Activated CD4-positive, alpha-beta T cell treated with anti-CD3 and anti-CD28 coated beads for 24 hours (primary cell): ENCODE results near the gene OAS2.
A peak's percentile ranks its signal among the peaks of the same experiment; 100 is the strongest.

ENCODE experiments used
- DNase-seq, 2 donors: peaks; one replicate each; pipeline ENCODE4 v3.0.0-alpha.2; 2020; ENCODE audit warnings: low read depth in 2 of 2

OAS2 gene, protein sequence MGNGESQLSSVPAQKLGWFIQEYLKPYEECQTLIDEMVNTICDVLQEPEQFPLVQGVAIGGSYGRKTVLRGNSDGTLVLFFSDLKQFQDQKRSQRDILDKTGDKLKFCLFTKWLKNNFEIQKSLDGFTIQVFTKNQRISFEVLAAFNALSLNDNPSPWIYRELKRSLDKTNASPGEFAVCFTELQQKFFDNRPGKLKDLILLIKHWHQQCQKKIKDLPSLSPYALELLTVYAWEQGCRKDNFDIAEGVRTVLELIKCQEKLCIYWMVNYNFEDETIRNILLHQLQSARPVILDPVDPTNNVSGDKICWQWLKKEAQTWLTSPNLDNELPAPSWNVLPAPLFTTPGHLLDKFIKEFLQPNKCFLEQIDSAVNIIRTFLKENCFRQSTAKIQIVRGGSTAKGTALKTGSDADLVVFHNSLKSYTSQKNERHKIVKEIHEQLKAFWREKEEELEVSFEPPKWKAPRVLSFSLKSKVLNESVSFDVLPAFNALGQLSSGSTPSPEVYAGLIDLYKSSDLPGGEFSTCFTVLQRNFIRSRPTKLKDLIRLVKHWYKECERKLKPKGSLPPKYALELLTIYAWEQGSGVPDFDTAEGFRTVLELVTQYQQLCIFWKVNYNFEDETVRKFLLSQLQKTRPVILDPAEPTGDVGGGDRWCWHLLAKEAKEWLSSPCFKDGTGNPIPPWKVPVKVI

DNA sequence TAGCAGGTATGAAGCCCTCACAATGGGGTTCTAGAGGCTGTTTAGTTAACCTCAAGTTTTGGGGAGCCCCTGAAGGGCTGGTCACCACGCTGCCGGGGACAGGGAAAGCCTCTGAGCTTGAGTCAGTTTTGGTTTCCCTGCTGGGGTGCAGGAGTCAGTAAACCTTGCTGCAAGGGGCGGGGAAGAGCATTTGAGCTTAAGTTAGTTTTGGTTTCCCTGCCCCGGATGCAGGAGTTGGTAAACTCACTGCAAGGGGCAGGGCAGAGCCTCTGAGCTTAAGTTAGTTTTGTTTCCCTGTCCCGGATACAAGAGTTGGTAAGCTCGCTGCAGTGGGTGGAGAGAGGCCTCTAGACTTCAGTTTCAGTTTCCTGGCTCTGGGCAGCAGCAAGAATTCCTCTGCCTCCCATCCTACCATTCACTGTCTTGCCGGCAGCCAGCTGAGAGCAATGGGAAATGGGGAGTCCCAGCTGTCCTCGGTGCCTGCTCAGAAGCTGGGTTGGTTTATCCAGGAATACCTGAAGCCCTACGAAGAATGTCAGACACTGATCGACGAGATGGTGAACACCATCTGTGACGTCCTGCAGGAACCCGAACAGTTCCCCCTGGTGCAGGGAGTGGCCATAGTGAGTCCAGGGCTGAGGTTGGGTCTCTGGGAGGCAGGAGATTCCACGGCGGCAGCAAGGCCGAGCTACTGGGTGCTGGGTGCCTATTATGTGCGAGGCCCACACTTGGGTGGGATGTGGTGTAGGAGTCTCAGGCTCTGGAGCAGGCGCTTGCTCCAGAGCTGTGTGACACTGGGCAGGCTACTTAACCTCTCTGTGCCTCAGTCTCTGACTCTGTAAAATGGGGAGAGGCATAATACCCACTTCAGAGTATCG, at the start of gene OAS2:
OAS2 (plus strand) TSS at position 357 of the 878 bp plus-strand sequence; CDS start at position 447, 90 bp downstream.
- DNase-seq = peak; percentile 58 to 63

DNA sequence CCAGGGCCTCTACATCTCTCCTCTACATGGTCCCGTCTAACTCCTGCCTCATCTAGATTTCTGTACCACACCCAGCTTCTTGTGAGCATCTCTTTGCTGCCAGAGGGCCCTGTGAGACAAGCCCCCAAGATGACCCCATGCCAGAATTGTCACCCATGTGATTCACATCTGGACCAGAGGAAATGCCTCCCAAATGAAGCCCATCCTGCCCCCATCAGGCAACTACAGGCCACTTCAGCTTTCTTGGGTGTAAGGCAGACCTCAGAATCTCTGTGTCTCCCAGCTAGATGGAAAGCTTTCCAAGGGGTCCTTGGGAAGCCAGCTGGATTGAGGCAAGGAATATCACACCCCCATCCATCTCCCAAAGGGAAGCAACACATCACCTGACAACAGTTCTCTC, 49.3 kb upstream of the OAS2 start:
- DNase-seq = no peak

DNA sequence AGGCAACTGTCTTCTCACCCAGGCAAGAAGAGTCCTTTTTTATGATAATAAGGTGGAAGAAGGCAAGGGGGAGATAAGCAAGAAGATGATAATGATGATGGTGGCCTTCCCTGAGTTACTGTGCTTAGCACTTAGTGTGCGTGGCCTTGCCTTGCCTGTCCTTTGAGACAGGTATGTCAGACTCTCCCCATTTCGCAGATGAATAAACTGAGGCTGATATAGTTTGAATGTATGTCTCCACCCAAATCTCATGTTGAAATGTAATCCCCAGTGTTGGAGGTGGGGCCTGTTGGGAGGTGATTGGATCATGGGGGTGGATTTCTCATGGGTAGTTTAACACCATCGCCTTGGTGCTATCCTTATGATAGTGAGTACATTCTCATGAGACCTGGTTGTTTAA, 48.6 kb upstream of the OAS2 start:
- DNase-seq = no peak

DNA sequence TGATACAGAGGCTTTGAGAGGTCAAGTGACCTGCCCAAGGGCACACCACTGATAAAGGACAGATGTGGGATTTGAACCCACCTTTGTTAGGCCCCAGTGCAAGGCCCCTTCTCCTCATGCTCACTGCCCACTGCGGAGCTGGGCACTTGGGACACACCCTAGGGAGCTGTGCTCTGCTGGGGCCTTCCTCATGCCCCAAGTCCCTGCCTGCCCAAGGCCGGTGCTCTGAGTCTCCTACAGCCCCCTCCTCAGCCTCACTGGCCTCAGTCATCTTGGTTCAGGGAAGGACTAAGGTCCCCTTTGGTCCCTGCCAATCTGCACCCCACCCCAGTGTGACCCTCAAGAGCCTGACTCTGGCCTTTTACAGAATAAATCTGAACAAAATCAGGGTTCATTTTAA, 48.0 kb upstream of the OAS2 start:
- DNase-seq = no peak

DNA sequence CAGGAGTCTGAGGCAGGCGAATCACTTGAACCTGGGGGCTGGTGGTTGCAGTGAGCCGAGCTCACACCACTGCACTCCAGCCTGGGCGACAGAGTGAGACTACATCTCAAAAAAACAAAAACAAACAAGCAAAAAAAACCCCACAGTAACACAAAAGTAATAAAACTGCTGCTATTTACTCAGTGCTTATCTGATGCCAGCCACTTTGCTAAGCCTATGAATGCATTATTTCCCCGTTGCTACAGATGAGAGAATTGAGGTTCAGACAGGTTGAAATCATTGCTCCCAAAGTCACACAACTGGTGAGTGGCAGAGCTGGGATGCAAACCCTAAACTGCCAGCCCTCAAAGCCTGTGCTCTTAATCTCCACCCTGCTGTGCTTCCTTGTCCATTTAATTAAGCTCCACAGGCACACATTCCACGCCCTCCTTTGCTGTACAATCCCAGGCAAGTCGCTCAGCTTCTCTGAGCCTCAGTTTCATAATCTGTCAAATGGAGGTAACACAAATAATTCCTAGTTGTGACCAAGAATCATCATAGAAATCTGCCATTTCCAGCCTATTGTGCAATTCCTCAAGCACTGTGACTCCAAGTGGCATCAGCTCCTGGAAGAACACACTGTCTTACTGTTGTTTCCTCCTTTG, 45.7 kb upstream of the OAS2 start:
- DNase-seq = no peak

DNA sequence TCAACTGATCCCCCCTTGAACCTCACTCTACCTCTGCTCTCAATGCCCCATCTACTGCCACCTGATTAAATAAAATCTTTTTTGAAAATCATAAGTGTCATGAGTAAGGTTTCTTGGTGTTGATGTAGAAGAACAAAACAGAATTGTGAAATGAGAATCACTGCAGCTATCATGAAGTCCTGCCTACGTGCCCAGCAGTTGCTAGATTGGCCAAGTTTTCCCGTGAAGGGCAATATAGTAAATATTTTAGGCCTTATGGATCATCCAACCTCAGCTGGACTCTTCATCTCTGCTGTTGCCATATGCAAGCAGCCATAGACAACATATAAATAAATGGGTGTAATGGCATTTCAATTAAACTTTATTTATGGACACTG, 45.2 kb upstream of the OAS2 start:
- DNase-seq = no peak

DNA sequence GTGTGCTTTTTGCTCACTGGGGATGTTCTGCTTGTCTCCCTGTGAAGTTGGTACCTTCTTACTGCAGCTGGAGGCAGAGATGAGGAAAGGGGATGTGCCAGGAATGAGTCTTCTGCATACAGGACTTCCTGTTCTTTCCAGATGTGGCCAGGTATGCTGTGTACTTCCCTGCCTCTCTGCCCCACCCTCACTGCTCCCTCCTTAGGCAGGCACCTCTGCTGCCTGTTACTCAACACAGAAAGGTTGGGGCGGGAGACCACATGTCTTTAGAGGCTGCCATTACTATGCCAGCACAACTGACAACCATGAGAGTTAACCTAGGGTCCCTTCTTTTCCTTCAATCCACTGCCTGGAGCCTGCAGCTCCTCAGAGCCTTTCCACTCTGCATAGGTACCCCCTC, 42.1 kb upstream of the OAS2 start:
- no peak for DNase-seq

DNA sequence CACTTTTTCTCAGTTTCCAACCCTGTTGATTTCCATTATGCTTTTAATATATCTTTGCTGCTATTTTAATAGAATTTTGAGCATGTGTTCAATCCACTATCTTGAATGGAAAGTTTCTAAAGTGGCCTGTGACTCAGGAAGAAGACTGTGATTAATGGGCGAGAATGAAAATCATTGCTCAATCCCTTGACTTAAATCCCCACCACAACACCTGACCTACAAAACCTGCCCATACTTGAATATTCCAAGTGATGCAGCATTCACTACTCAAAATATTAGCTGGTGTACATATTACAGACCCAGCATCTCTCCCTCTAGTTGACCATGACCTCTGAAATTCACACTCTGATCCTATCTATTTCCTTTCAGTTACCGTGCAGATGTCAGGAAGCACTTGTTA, 41.4 kb upstream of the OAS2 start:
- DNase-seq = no peak

DNA sequence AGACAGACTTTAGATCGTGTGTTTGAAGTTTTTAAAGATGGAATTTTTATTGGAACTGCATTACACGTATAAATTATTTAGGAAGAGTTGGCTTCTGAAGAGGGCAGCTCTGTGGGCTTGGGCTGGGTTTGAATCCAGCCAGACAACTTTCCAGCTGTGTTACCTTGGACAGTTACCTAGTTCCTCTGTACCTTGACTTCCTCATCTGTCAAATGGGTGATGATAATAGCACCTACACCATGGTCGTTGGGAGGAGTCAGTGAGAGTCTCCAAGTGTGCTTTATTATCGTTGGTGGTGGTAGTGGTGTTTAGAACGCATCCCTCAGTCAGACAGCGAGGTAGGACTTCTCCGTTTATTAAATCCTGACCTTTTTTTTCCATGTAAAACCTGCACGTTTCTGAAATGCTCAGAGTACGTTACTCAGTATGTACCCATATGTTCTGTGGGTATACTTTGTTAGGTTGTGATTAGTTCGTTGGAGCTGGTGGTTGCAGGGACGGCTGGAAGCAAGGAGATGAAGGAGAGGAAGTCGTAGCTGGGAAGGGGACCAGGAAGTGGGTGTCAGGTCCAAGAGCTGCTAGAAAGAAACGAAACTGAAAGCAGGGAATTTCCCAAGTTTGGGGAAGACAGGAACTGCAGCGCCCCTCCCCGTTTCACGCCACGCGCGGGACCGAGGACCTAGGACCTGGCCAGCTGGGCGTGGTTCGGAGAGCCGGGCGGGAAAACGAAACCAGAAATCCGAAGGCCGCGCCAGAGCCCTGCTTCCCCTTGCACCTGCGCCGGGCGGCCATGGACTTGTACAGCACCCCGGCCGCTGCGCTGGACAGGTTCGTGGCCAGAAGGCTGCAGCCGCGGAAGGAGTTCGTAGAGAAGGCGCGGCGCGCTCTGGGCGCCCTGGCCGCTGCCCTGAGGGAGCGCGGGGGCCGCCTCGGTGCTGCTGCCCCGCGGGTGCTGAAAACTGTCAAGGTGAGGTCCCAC, 40.3 kb upstream of the OAS2 start, which contains the start of gene OAS3:
OAS3 (plus strand) TSS at position 734 of the 979 bp plus-strand sequence; CDS start at position 791, 57 bp downstream.
- peak; percentile 15 to 21 for DNase-seq

DNA sequence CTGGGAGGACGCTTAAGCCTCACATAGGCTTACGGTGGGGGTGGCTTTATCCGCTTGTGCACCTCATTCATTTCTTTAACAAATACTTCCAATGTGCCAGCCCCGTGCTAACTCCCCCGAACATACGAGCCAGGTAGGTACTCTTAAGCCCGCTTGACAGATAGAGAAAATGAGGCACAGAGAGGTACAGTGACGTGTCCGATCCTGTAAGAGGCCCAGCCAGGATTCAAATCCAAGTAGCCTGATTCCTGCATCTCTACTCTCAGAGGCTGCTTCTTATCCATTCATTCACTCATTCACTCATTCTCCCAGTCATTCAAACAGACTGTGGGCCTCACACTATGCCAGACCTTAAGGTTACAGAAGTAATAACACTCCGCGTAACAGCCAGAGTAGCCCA, 39.6 kb upstream of the OAS2 start:
- no peak for DNase-seq

DNA sequence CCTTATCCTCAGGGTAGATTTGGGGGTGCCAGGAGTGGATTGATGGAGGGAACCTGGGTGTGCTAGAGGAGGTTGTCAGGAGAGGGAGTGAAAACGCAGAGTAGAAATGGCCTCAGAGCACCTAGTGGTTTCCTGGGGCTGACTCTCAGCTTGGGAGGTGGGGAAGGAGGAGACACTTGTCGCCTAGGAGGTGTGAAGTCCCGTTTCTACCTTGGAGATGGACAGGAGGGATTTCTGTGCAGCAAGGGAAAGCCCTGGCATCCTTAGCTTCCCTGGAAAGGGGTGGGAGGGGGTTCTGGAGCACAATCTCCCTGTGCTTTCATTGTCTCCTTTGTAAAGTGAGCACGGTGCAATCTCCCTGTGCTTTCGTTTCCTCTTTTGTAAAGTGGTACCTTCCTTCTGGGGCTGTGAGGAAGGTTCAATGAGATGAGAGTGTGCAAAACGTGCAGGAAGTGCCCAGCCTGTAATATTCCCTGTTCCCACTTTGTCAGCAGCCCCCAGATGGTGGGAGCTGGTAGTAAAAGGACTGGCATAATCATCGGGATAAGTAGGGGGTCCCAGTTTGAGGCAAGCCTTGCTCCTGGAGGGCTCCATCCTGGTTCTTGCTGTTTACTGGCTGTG, 38.4 kb upstream of the OAS2 start:
- no peak for DNase-seq

DNA sequence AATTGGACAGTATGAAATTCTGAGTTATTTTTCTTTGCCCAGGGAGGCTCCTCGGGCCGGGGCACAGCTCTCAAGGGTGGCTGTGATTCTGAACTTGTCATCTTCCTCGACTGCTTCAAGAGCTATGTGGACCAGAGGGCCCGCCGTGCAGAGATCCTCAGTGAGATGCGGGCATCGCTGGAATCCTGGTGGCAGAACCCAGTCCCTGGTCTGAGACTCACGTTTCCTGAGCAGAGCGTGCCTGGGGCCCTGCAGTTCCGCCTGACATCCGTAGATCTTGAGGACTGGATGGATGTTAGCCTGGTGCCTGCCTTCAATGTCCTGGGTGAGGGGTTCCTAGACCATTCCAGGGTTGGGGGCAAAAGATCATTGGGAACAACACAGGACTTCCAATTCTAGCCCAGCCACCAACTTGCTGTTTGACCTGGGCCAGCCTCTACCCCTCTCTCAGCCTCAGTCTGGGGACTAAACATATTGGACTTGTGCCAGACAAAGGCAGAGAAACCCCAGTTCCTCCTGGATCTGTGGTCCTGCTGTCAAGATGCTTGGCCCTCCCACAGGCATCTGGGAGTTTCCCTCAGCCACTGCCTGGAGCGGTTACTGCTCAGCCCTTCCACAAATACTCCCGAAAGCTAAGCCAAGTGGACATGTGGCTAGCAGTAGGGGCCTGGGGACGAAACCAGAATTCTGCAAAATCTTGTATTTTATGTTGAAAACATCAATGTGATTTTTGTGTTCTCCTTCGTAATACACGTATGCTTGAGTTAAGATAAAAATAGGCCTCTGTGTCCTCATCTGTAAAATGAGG, 36.6 kb upstream of the OAS2 start:
- DNase-seq = no peak

DNA sequence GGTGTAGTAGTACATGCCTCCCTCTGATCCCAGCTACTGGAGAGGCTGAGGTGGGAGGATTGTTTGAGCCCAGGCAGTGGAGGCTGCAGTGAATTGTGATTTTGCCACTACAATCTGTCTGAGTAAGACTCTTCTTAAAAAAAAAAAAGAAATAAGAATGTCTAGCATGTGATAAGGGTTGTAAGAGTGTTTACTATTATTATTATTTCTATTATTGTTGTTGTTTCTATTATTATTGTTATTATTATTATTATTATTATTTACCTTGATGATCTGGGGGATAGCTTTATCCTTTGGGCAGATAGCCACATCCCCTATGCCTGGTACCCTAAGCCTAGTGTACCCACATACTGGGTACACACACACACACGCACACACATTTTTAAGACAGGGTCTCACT, 35.7 kb upstream of the OAS2 start:
- DNase-seq = no peak

DNA sequence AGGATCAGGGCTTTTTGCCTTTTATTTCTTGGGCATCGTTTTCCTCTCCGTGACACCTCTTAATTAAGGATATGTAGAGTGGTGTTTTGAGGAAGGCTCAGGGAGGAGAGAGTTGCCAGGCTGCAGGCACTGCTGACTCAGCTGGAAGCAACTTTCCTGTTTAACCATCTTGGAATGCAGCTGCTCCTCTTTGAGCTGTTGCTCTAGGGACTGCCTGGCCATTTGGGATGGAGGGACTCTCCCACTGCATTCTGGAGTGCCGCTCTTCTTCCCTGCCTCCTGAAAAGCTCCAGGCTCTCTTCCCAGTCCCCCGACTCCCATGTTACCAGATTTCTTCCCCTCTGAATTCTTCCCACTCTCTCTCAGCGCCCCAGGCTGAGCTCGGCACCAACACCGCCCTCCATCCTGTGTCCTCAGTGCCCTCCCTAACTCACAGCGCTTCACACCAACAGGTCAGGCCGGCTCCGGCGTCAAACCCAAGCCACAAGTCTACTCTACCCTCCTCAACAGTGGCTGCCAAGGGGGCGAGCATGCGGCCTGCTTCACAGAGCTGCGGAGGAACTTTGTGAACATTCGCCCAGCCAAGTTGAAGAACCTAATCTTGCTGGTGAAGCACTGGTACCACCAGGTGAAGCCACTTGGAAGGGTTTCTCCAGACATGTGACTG, 34.2 kb upstream of the OAS2 start:
- DNase-seq = no peak

DNA sequence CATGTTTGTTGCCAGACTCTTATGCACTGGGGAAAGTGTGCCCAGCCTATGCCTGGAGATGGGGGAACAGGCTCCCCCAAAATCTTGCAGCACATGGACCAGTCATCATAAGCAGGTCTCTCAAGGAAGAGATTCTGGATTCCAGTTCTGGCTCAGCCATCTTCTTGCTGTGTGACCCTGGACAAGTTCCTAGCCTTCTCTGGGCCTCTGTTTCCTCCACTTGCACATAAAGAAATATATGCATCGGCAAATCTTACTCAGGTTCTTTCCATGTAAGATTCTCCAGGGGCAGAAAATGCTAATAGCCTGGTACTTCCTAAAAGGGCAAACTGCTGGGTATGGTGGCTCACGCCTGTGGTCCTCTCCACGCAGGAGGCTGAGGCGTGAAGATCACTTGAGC, 32.8 kb upstream of the OAS2 start:
- no peak for DNase-seq

DNA sequence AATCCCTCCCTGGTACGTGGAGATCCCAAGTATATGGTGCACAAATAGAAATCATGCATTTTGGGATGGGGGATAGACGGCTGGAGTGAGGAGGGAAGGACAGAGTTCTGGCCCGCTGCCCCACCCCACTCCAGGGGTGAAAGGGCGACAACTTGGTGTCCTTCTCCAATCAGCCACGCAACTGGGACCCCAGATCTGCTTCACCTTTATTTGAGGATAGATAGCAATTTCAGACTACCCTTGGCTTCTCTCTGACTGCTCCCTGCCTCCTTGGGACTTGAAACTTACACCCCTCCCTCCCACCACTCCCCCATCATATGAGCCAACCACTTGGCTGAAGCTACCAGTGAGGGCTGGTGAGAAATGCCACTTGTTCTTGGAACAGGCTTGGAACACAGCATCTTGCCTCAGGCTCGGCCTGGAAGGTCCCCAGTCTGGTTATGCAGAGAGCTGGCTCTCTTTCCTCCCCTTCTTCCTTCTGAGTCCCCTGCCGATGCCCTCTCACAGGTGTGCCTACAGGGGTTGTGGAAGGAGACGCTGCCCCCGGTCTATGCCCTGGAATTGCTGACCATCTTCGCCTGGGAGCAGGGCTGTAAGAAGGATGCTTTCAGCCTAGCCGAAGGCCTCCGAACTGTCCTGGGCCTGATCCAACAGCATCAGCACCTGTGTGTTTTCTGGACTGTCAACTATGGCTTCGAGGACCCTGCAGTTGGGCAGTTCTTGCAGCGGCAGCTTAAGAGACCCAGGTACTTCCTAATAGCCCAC, 31.9 kb upstream of the OAS2 start:
- DNase-seq = no peak

DNA sequence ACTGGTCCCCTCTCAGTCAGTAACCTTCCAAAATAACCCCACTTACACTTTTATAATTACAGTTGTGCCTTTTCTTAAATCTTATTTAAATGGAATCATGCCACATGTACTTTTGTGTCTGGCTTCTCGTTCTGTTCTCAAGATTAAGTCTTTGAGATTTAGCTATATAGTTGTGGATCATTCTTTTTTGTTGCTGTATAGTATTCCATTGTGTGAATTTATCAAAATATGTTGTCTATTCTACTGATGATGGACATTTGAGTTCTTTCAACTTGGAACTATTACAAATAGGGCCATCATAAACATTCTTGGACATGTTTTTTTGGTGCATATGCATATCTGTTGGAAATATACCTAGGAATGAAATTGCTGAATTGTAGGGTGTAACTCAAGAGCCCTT, 31.0 kb upstream of the OAS2 start:
- DNase-seq = no peak

DNA sequence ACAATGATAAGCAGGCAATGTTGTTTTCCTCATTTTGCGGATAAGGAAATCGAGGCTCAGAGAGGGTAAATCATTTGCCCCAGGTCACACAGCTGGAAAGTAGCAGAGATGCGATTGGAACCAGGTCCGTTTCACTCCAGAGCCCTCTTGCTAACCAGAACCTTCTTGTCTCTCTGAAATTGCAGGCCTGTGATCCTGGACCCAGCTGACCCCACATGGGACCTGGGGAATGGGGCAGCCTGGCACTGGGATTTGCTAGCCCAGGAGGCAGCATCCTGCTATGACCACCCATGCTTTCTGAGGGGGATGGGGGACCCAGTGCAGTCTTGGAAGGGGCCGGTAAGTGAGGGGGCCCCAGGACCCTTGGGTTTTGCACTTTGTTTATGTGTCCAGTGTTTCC, 30.6 kb upstream of the OAS2 start:
- DNase-seq = no peak
